Left cardiac atrium (tissue), 4 donors: ENCODE results near the gene B4GALNT4. TPM values are rescaled to one million over a fixed set of nuclear protein-coding genes. Genes with fewer than 3 reads are reported as not detected.
A peak's percentile ranks its signal among the peaks of the same experiment; 100 is the strongest.
"Not testable (repeated sequence)": the region's sequence is repeated elsewhere in the genome, so short reads cannot be mapped to it uniquely, and the experiment has no call there.

Experiments used
- ATAC-seq, 2 donors: fragments of 200-7000 bp; cut with Tn5 transposase; one replicate each; pipeline ENCODE4 v1.9.1; 2020; ENCODE audit warnings: mild to moderate bottlenecking in 2 of 2, moderate library complexity in 2 of 2
- DNase-seq: peaks from one replicate; pipeline ENCODE4 v3.0.0-alpha.2; 2020
- intact Hi-C, 2 donors: fragments of 100-400 bp; cut with DNase I; formaldehyde crosslinking; loops; one replicate each; pipeline versions ENCODE4 v1.14.1 to v1.15.1; 2022 to 2023
- total RNA-seq, 2 donors: library from RNA; stranded (reverse); fragmentation: NEBNext Ultra II Directional; extraction: Animal tissue kit (Norgen Biotek cat#: 25700); gene quantifications; one replicate each; pipeline ENCODE4 v1.2.1, GENCODE V29; 2021
- donor health status: DM: no; HTN: yes; CAD: no.
- donor health status: DM: no; HTN: yes; CAD: no; lungs with severe emphysema.
- donor health status: DM: yes; HTN: yes; CAD: no.
- donor health status: Dilated cardiomyopathy.

B4GALNT4 gene
- total RNA-seq, 2 donors from 2014 or later: 2.1 to 2.4 TPM

GRCh38 chr11:334264-334994 lies 34.9 kb upstream of the B4GALNT4 start:
- intact Hi-C loops: no loop called here
- DNase-seq: peak; percentile 68
- ATAC-seq: peak; percentile 51 to 83

GRCh38 chr11:335779-336658 lies 33.3 kb upstream of the B4GALNT4 start:
- ATAC-seq: peak; percentile 36 to 77
- peak; percentile 53 for DNase-seq
- intact Hi-C loops: no loop called here

- no peak for ATAC-seq
- intact Hi-C loops: no loop called here
- DNase-seq: no peak
These were observed 32.6 kb upstream of the B4GALNT4 start for GRCh38 chr11:336659-337198.

GRCh38 chr11:337711-338110 lies 31.6 kb upstream of the B4GALNT4 start:
- ATAC-seq (no peak), DNase-seq (no peak)

DNA sequence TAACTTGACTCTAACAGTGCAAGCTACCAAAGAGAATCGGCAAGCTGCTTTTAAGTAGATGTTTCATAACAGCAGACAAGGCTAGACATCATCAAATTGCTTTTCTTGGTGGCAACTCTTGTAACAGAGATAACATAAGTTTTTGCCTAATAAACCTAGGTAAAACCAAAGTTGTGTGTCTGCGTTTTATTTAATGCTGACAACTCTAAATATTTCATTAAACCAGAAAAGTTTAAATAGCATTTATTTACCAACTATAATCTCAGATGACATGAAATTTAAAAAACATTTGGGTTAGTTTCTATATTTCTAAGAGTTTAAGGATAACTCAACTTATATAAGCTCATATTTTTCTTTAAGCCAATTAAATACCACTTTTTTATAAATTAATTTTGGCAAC lies 29.3 kb upstream of the B4GALNT4 start:
- intact Hi-C loops: no loop called here
- ATAC-seq (no peak), DNase-seq (no peak)

More at GRCh38 chr11:337711-338110, 31.6 kb upstream of the B4GALNT4 start:
- intact Hi-C loops: no loop called here

DNA sequence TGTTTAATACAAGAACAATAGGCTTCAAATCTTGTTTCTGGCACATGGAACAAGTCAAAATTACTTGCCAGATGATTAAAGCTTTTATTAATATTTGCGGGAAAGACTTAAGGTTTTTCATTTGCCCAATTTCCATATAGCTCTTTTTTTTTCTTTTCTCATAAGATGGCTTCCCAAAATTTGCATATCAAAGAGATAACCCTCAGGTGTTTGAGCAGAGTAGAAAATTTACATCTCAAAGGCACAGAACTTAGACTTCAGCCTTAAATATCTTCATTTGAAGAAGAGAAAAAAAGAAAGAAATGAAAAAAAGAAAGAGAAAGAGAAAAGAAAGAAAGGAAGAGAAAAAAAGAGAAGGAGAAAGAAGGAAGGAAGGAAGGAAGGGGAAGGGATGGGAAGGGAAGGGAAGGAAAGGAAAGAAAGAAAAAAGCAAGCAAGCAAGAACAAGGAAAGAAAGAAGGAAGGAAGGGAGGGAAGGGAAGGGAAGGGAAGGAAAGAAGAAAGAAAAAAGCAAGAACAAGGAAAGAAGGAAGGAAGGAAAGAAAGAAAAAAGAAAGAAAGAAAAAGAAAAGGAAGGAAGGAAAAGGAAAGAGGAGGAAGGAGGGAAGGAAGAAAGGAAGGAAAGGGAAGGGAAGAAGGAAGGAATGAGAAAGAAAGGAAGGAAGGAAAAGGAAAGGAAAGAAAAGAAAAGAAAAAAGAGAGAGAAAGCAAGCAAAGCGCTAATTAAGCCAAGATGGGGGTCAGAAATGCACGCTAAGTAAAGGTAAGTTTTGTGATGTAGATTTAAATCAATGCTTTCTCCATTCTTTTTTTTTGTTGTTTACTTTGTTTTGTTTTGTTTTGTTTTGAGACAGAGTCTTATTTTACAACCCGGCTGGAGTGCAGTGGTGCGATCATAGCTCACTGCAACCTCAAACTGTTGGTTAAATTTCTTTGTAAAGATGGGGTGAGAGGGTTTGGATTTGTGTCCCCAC lies 28.5 kb upstream of the B4GALNT4 start:
- no peak for DNase-seq
- no peak for ATAC-seq
- intact Hi-C loops: no loop called here

DNA sequence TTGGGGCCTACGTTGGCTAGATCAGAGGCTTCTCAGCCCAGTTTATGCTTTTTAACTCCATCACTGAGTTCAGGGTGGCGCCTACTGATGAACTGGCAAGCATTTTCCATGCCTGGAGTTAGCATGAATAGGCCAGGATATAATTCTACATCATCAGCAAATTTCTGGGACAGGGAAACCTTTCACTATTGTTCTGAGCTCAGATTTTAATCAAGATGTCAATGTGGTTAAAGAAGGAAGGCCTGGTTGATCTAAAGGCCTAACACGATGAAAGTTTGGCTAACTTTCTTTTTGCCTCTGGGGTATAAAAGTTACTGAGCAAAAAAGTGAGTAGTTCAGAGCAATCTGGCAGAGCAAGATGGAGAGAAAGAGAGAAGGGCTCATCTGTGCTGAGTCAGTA lies 27.0 kb upstream of the B4GALNT4 start:
- no peak for ATAC-seq
- intact Hi-C loops: no loop called here
- DNase-seq: no peak

GRCh38 chr11:344836-345578 lies 24.3 kb upstream of the B4GALNT4 start:
- intact Hi-C loops: no loop called here
- ATAC-seq (no peak), DNase-seq (no peak)

- DNase-seq (no peak), ATAC-seq (no peak)
- intact Hi-C loops: no loop called here
These were observed 22.8 kb upstream of the B4GALNT4 start for GRCh38 chr11:346529-346928.

DNA sequence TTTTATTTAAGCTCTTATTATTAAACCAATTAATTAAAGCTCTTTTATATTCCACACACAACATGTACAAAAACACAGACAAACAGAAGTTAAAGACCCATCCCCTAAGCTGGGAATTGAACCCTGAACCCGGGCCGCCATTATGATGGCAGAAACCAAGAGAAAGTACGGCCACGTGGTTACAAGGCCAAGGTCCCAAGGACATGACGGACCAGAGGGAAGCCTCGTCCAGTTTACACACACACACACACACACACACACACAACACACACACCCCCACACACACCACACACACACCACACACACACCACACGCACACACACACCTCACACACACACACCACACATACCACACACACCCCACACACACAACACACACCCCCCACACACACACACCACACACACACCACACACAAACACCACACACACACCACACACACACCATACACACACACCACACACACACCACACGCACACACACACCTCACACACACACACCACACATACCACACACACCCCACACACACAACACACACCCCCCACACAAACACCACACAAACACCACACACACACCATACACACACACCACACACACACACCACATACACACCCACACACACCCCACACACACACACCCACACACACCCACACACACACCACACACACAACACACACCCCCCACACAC lies 19.9 kb upstream of the B4GALNT4 start:
- not testable (repeated sequence) for ATAC-seq, DNase-seq

DNA sequence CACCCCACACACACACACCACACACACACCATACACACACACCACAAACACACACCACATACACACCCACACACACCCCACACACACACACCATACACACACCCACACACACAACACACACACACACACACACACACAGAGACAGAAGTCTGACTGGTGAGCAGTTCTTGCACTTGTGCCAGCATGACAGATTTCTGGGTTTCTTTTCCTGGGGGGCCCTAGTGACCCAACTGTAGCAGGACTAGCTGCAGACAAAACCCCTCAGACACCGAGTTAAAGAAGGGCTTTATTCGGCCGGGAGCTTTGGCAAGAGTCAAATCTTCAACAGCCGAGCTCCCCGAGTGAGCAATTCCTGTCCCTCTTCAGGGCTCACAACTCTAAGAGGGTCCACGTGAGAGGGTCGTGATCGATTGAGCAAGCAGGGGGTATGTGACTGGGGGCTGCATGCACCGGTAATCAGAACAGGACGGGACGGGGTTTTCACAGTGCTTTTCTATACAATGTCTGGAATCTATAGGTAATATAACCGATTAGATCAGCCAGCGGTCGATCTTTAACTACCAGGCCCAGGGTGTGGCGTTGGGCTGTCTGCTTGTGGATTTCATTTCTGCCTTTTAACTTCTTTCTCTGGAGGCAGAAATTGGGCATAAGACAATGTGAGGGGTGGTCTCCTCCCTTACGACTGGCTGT lies 19.1 kb upstream of the B4GALNT4 start:
- ATAC-seq, intact Hi-C loops, DNase-seq: not testable (repeated sequence)

More for the DNA sequence above, 19.9 kb upstream of the B4GALNT4 start:
- intact Hi-C loops: not testable (repeated sequence)

GRCh38 chr11:350723-351255 lies 18.5 kb upstream of the B4GALNT4 start:
- DNase-seq (no peak), ATAC-seq (no peak)
- intact Hi-C loops: no loop called here

DNA sequence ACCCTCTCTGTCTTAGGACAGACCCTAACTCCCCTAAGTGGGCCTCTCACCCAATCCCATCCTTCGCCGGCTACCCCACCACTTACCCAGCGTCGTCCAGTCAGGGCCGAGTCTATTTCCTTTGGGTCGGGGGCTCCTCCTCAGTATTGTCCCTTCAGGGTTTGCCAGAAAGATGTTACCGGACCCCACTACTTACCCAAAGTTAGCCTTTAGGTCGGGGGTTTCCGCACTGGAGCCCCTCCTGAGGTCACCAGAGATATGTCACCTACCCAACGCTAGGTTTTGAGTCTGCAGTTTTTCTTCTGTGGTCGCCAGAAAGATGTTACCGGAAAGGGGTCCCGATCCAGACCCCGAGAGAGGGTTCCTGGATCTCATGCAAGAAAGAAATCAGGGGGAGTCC lies 17.9 kb upstream of the B4GALNT4 start:
- no peak for ATAC-seq
- intact Hi-C loops: no loop called here

GRCh38 chr11:352456-353031 lies 16.8 kb upstream of the B4GALNT4 start:
- DNase-seq (no peak), ATAC-seq (no peak)
- intact Hi-C loops: no loop called here

More for the DNA sequence above, 17.9 kb upstream of the B4GALNT4 start:
- no peak for DNase-seq

GRCh38 chr11:353179-353873 lies 16.0 kb upstream of the B4GALNT4 start:
- intact Hi-C loops: no loop called here
- ATAC-seq (peak; percentile 54 to 67), DNase-seq (peak; percentile 92)
